ENCODE data around the gene IL37. TPM values are rescaled to one million over a fixed set of nuclear protein-coding genes. Genes with fewer than 3 reads are reported as not detected.

The IL37 gene
- total and polyA plus RNA-seq, 4 donors = not detected

DNA sequence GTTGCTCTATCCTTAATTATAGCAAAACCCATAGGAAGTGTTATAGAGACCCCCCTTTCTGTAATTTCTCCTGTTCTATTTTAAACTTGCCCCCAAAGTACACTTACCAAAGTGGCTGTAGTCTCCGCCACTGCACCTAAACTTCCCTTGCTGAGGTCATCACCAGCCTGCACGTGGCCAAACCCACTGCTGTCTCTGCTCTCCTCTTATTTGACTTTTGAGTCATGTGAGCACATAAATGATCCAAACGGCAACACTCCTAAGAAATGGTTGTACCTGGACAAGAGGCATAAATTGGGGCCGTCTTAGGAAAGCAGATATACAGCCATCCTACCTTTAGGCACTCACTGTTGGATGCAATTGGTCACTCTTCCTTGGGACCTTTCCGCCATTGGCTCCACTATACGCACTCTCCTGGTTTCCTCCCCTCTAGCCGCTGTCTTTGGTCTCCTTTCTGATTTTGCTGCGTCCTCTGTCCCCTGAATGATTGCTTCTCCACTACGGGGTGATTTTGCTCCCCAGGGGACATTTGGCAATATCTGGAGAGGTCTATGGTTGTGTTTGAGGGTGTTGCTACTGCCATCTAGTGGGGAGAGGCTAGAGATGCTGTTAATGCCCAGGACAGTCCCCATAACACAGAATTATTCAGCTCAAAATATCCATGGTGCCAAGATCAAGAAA, 47.6 kb downstream of the IL37 start:
- Histone ChIP-seq H3K4me3 (ENCODE audit: low read length in 2 of 2) (no peak overlapping the region), H3K27ac (ENCODE audit: low read depth in 1 of 2, low read length in 2 of 2) (no peak overlapping the region), H3K4me1 (ENCODE audit: control insufficient read depth in 1 of 2, insufficient read depth in 2 of 2, low read length in 2 of 2) (no peaks in the 10 kb centered on the region), H3K9me3 (ENCODE audit: control insufficient read depth, low read length) (no peaks in the 10 kb centered on the region), H3K27me3 (ENCODE audit: control insufficient read depth in 1 of 2, insufficient read depth in 2 of 2, low read length in 1 of 2) (no peaks in the 10 kb centered on the region), H3K36me3 (ENCODE audit: control insufficient read depth in 1 of 2, insufficient read depth in 2 of 2, low read length in 1 of 2) (no peaks in the 10 kb centered on the region)
- DNase-seq = no peak
- ATAC-seq (ENCODE audit: low FRiP score) = no peak
- intact Hi-C loops (cut with DNase I) = no loop called here
- WGBS, 2 donors = 31 to 49% methylated on average over 9 of the region's 9 CpGs

GRCh38 chr2:112959109-112959812, 48.3 kb downstream of the IL37 start:
- H3K27me3 ChIP-seq (ENCODE audit: control insufficient read depth in 1 of 2, insufficient read depth in 2 of 2, low read length in 1 of 2) = no peaks in the 10 kb centered on the region
- ATAC-seq (ENCODE audit: low FRiP score) = no peak
- H3K27ac ChIP-seq (ENCODE audit: low read depth in 1 of 2, low read length in 2 of 2) = no peak overlapping the region
- no peak overlapping the region for H3K4me3 ChIP-seq (ENCODE audit: low read length in 2 of 2)
- H3K36me3 ChIP-seq (ENCODE audit: control insufficient read depth in 1 of 2, insufficient read depth in 2 of 2, low read length in 1 of 2) = no peaks in the 10 kb centered on the region
- no peaks in the 10 kb centered on the region for H3K4me1 ChIP-seq (ENCODE audit: control insufficient read depth in 1 of 2, insufficient read depth in 2 of 2, low read length in 2 of 2)
- WGBS, 2 donors = 65 to 67% methylated on average over 14 of the region's 14 CpGs
- H3K9me3 ChIP-seq (ENCODE audit: control insufficient read depth, low read length) = no peaks in the 10 kb centered on the region
- intact Hi-C loops (cut with DNase I) = no loop called here
- DNase-seq = no peak

DNA sequence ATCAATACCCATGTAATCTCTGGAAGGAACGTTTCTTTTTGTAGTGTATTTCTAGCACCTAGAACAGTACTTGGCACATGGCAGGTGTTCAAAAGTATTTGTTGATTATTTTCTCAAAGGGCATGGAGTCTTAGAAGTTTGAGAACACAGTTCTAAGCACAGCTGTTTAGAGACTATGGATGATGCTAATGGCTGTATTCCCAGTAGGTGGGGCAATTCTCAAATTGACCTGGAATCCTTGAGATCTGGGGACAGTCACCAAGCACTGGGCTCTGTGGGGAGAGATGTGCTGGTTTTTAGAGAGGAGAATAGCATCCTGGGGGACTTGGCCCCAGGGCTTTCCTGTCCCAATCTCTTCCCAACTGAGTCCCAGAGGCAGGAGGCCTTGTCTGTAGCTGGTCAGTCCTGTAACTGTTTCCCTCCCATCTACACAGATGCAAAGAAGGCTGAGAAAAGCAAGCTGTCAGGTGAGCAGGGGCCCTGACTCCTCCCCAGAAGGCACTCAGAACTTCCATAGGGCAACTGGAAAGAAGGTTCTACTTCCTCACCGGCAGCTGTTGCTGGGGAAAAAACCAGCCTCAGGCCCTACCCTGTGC, 49.4 kb downstream of the IL37 start:
- H3K27me3 ChIP-seq (ENCODE audit: control insufficient read depth in 1 of 2, insufficient read depth in 2 of 2, low read length in 1 of 2) = no peaks in the 10 kb centered on the region
- no peak for ATAC-seq (ENCODE audit: low FRiP score)
- H3K36me3 ChIP-seq (ENCODE audit: control insufficient read depth in 1 of 2, insufficient read depth in 2 of 2, low read length in 1 of 2) = no peaks in the 10 kb centered on the region
- no peaks in the 10 kb centered on the region for H3K9me3 ChIP-seq (ENCODE audit: control insufficient read depth, low read length)
- whole genome bisulfite sequencing, 2 donors = 44 to 62% methylated on average over 2 of the region's 2 CpGs
- no peak overlapping the region for H3K4me3 ChIP-seq (ENCODE audit: low read length in 2 of 2)
- no peak for DNase-seq
- H3K4me1 ChIP-seq (ENCODE audit: control insufficient read depth in 1 of 2, insufficient read depth in 2 of 2, low read length in 2 of 2) = no peaks in the 10 kb centered on the region
- intact Hi-C loops (cut with DNase I) = no loop called here
- H3K27ac ChIP-seq (ENCODE audit: low read depth in 1 of 2, low read length in 2 of 2) = no peak overlapping the region

DNA sequence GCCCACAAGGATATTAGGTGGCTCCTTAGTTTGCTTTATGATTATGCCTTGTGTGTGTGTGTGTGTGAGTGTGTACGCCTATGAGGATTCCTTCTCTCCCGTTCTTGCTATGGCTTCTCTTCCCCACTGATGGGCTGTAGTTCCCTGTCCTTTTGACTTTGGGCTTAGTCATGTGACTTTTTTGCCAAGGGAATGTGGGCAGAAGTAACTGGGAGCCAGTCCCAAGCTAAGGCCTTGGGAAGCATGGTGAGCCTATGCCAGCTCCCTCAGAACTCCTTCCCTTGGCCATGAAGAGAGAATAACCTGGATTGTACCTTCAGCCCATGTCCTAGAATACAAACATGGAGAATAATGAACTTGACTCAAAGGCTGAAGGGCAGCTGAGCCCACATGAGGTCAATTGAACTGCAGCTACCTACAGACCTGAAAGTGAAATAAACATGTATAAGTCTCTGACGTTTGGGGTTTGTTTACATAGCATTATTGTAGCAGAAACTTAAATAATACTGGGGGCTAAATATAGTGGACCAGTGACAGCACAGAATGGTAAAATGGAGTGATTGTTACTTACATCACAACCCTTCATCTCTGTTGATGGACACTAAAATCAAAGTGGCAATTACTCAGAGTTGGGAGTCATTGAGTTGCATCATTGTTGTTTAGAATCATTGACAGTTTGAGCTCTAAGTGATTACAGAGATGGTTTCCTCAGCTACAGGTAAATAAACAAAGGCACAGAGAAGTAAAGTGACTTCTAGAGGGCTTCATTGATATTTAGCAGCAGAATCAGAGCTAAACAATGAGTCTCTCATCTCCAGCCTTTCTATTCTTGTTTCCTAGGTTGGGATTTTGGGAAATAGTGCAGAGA, 51.6 kb downstream of the IL37 start:
- intact Hi-C loops (cut with DNase I) = no loop called here
- DNase-seq (no peak), ATAC-seq (ENCODE audit: low FRiP score) (no peak)
- no peaks in the 10 kb centered on the region for H3K36me3 ChIP-seq (ENCODE audit: control insufficient read depth in 1 of 2, insufficient read depth in 2 of 2, low read length in 1 of 2)
- no peak overlapping the region for H3K4me3 ChIP-seq (ENCODE audit: low read length in 2 of 2)
- no peaks in the 10 kb centered on the region for H3K27me3 ChIP-seq (ENCODE audit: control insufficient read depth in 1 of 2, insufficient read depth in 2 of 2, low read length in 1 of 2)
- H3K4me1 ChIP-seq (ENCODE audit: control insufficient read depth in 1 of 2, insufficient read depth in 2 of 2, low read length in 2 of 2) = no peaks in the 10 kb centered on the region
- no peaks in the 10 kb centered on the region for H3K9me3 ChIP-seq (ENCODE audit: control insufficient read depth, low read length)
- 63 to 64% methylated on average over 3 of the region's 3 CpGs for WGBS, 2 donors
- H3K27ac ChIP-seq (ENCODE audit: low read depth in 1 of 2, low read length in 2 of 2) = no peak overlapping the region

DNA sequence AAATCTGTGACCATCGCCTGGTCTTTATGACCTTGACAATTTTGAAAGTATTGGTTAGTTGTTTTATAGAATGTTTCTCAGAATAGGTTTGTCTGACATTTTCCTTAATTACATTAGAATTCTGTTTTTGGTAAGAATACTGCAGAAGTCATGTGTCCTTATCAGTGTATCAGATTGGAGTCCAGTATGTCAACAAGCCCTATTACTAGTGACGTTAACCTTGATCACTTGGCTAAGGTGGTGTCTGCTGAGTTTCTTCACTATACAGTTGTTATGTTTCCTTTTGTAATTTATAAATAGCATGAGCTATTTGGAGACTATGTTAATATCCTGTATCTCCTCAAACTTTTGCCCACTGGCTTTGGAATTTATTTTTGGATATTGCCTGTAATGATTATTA, 56.1 kb downstream of the IL37 start:
- Histone ChIP-seq H3K36me3 (ENCODE audit: control insufficient read depth in 1 of 2, insufficient read depth in 2 of 2, low read length in 1 of 2) (no peaks in the 10 kb centered on the region), H3K9me3 (ENCODE audit: control insufficient read depth, low read length) (peaks cover 3% of the 10 kb centered on the region), H3K27ac (ENCODE audit: low read depth in 1 of 2, low read length in 2 of 2) (no peak overlapping the region), H3K27me3 (ENCODE audit: control insufficient read depth in 1 of 2, insufficient read depth in 2 of 2, low read length in 1 of 2) (peaks cover 0 to 3% of the 10 kb centered on the region in 2 donors), H3K4me1 (ENCODE audit: control insufficient read depth in 1 of 2, insufficient read depth in 2 of 2, low read length in 2 of 2) (no peaks in the 10 kb centered on the region), H3K4me3 (ENCODE audit: low read length in 2 of 2) (no peak overlapping the region)
- DNase-seq (no peak), ATAC-seq (ENCODE audit: low FRiP score) (no peak)
- 55 to 66% methylated on average over 2 of the region's 2 CpGs for WGBS, 2 donors
- intact Hi-C loops (cut with DNase I) = no loop called here

Other genes starting within 250 kb of the IL37 start
- gene NT5DC4, start 190.1 kb upstream of the IL37 start, total RNA-seq = under 1 TPM in 1 of 2 donors, not detected in 1; 0.23 TPM
- gene NT5DC4, start 190.1 kb upstream of the IL37 start, polyA plus RNA-seq = not detected
- gene CKAP2L, start 146.6 kb upstream of the IL37 start, total RNA-seq = under 1 TPM; 0.65 to 0.69 TPM
- under 1 TPM; under 0.01 to 0.08 TPM for gene CKAP2L, start 146.6 kb upstream of the IL37 start, polyA plus RNA-seq
- under 1 TPM in 1 of 2 donors, not detected in 1; 0.19 TPM for gene IL1A, start 126.7 kb upstream of the IL37 start, total RNA-seq
- gene IL1A, start 126.7 kb upstream of the IL37 start, polyA plus RNA-seq = not detected
- 1 to 10 TPM; 2.8 to 9.3 TPM for gene IL1B, start 74.4 kb upstream of the IL37 start, total RNA-seq
- 1 to 10 TPM; 1.2 to 1.9 TPM for gene IL1B, start 74.4 kb upstream of the IL37 start, polyA plus RNA-seq
- gene IL36G, start 66.8 kb downstream of the IL37 start, total RNA-seq = not detected
- gene IL36G, start 66.8 kb downstream of the IL37 start, polyA plus RNA-seq = not detected
- gene IL36A, start 94.3 kb downstream of the IL37 start, total RNA-seq = not detected
- not detected for gene IL36A, start 94.3 kb downstream of the IL37 start, polyA plus RNA-seq
- not detected for gene IL36B, start 141.7 kb downstream of the IL37 start, total RNA-seq
- not detected for gene IL36B, start 141.7 kb downstream of the IL37 start, polyA plus RNA-seq
- gene IL36RN, start 148.0 kb downstream of the IL37 start, total RNA-seq = not detected
- gene IL36RN, start 148.0 kb downstream of the IL37 start, polyA plus RNA-seq = not detected
- gene IL1F10, start 156.8 kb downstream of the IL37 start, total RNA-seq = not detected
- gene IL1F10, start 156.8 kb downstream of the IL37 start, polyA plus RNA-seq = not detected
- 1 to 10 TPM; 6.0 to 7.1 TPM for gene IL1RN, start 216.4 kb downstream of the IL37 start, total RNA-seq
- 10 to 100 TPM in 1 of 2 donors, under 1 TPM in 1; 0.74 to 11.6 TPM for gene IL1RN, start 216.4 kb downstream of the IL37 start, polyA plus RNA-seq

Data from aorta (tissue), 5 donors.